HG02938 (cell line): ENCODE measurements around the gene TAF4.
A peak's percentile ranks its signal among the peaks of the same experiment; 100 is the strongest.

Experiments used
- ATAC-seq: cut with Tn5 transposase; IDR thresholded peaks from one replicate; pipeline ENCODE4 v1.9.1; 2021; ENCODE audit warnings: mild to moderate bottlenecking, moderate library complexity; ENCODE audit not compliant: unreplicated experiment

TAF4 gene

GRCh38 chr20:62044631-62045030 lies 21.1 kb downstream of the TAF4 start:
- no peak for ATAC-seq

GRCh38 chr20:62043131-62043914 lies 22.4 kb downstream of the TAF4 start:
- ATAC-seq, result no peak

- ATAC-seq, result no peak
Observed at GRCh38 chr20:62042025-62042820, 23.5 kb downstream of the TAF4 start.

DNA sequence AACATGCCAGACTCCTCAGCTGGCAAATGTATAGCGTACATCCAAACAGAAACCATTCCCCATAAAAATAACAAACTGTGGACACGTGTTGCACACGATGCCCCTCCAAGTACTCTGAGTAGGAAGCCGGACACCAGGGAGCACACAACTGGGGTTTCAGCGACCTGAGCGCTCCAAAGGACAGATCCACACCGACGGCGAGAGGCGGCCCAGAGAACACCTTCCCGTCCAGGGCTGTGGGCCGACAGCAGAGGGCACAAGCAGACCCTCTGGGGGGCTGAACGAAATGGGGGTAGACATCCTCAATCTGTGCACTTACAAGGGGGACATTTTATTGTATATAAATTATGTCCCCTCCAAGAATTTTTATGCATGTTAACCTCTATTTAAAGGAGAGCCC lies 24.7 kb downstream of the TAF4 start:
- no peak for ATAC-seq

DNA sequence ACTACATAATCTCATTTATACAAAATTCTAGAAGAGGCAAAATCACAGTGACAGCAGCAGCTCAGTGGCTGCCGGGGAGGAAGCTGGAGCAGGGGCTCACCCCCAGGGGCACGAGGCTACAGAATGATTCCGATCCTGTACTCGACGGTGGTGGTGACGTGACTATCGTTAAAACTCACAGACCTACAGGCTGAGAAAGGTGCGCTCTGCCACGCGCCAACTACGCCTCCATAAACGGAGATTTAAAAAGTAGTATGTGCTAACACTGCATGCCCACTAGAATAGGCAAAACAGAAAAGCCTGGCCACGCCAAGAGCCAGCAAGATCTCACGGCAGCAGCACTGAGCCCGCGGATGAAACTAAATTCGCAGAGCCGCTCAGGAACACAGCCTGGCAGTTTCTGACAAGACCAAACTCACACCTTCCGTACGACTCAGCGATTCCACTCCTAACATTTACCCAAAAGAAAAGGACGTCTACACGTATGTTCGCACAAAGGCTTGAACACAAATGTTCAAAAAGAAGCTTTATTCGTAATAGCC lies 25.2 kb downstream of the TAF4 start:
- no peak for ATAC-seq

- no peak for ATAC-seq
Observed at GRCh38 chr20:62039738-62040137, 25.9 kb downstream of the TAF4 start.

DNA sequence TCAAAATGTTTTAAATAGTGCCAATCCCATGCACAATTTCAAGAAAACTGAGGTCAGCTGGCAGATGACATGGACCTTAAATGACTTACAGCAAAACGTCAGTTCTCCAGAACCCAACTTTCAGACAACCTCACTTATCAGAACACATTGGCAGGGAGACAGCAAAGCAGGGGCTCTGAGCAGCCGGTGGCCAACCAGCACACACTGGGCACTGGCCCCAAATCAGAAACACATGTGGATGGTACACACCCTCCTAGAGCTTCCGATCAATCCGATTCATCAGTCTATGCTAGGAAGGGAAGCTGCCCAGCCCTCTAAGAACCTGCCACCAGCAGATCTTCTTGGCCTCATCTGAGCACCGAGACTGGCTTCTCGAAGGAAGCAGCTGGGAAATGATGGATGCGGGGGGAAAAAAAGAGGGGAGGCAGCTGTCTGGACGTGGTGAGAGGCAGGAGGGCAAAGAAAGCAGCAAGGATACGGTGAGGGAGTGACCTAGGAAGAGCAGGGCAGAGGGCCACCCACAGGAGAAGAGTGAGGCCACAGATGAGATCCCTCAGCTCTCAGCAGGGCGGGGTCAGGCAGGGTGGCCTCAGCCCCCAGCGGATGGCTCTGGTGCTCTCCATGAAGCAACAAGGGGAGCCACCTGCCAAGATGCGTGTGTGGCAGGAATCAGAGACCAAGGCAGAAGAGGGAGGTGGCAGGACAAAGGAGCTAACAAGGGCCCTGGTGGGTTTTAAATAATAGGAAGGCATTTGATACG lies 32.9 kb downstream of the TAF4 start:
- no peak for ATAC-seq

GRCh38 chr20:62031462-62032092 lies 34.1 kb downstream of the TAF4 start:
- ATAC-seq, result no peak

DNA sequence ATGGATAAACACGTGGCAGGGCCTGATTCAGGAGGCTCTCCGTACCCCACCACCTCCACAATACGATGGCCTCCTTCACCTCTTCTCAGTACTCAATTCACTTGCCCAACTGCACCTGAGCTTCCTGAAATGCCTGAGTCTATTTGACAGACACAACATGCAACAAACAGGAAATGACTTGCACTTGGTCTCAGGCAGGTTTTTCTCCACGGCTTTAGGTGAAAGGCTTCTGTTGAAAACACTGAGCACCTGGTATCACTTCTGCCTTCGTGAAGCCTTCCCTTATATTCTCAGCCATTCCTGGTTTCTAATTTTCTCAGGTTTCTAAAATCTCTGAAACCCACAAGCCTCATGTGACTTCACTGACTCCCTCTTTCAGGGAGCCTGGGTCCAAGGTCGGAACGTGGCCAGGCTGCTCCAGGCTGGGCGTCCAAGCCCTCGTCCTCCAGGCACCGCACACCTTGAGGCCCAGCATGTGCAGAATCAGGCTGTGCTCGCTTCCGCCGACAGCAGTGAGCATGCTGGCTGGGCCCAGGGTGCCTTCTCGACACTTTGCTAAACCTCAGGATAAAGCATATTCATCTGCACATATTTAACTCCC lies 34.7 kb downstream of the TAF4 start:
- peak; percentile 51 for ATAC-seq

DNA sequence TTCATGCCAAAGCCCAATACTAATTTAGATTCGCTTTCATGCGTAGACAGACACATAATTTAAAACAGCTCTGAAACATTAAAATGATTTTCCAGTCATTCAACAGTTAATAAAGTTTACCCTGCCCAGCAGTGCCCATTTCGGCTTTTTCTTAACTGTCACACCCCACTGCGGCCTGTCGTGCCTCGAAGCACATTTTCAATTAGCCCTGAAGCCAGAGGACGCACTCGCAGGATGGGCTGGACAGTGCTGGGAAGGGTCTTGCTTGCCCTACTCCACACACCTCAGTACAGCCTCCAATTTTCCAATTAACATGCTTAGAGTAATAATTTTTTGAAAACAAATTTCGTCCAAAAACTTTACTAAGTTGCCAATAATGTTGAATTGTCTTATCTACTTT lies 35.3 kb downstream of the TAF4 start:
- ATAC-seq, result no peak

DNA sequence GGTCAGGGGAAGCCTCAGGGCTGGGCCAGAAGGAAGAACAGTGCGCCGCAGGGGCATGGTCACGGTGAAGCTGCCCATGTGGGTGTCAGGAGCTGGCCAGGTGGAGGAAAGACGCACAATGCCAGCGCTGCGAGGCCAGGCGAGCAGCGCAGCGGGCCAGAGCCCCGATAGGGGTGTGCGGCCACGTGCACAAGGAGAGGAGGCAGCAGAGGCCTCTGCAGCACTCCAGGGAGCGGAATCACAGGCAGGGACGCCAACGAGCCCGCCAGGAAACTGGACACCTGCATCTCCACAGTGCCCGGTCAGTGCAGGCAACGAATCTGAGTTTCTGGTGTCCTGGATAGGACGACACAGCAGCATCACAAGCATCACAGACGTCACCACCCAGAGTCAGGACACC lies 35.7 kb downstream of the TAF4 start:
- no peak for ATAC-seq

DNA sequence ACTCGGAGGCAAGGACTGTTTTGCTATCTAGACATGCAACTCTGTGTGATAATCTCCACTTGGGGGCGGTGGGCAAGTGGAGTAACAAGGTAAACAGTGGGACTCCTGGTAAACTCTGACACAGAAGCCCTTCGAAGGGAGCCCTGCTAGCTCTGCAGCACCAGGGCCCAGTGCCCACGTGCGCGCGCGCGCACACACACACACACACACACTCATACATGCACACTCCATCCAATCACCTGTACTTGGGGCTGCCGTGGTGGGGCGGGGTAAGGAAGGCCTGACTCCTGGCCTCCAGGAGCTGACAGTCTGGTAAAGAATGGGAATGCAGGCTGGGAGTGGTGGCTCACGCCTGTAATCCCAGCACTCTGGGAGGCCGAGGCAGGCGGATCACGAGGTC lies 36.4 kb downstream of the TAF4 start:
- ATAC-seq, result no peak

DNA sequence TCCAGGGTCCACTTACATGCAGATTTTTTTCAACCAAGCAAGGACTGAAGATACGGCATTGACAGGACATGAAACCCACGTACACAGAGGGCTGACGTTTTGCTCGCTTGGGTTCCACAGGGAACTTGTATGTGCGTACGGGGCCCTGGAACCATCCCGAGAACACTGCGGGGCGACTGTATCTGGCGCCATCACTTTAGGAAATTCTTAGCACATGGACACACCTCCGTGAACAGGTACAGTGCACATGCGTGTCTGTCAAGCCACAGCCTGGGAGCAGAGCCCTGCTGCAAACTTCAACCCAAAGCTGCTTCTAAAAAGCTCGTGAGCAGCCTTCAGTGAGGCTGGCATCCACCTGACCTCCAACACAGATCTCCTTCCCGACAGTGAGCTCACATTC lies 37.3 kb downstream of the TAF4 start:
- no peak for ATAC-seq

- no peak for ATAC-seq
Observed at GRCh38 chr20:62027698-62028321, 37.9 kb downstream of the TAF4 start.

GRCh38 chr20:62027116-62027515 lies 38.6 kb downstream of the TAF4 start:
- no peak for ATAC-seq

DNA sequence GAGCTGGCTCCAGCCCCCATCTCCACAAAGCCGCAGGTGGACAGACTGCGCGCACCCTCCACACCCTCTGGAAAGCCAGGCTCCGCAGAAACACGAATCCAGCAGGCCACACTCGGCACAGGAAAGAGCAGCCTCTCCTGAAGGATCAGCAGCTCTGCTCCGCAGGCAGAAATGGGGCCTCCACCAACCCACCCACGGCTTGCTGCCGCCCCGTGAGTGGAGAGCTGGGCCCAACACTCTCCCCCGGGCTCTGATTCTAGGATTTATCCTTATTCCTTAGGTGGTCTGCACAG lies 39.2 kb downstream of the TAF4 start:
- no peak for ATAC-seq

GRCh38 chr20:62025832-62026563 lies 39.7 kb downstream of the TAF4 start:
- no peak for ATAC-seq

- ATAC-seq, result no peak
Observed at GRCh38 chr20:62025394-62025793, 40.3 kb downstream of the TAF4 start.

DNA sequence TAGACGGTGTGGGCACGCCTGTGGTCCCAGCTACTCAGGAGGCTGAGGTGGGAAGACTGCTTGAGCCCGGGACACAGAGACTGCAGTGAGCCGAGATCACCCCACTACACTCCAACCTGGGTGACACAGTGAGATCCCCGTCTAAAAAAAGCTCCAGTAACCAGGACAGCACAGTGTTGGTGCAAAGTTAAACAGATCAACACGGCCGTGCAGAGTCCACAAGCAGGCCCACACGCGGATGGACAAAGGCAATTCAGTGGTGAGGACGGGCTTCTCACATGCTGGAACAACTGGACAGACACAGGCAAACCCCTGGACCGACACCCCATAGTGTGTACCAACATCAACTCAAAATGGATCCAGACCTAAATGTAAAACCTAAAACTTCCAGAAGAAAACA lies 41.7 kb downstream of the TAF4 start:
- no peak for ATAC-seq
